Frontal cortex (tissue), 4 donors: ENCODE data around the gene CEP20. TPM values are rescaled to one million over a fixed set of nuclear protein-coding genes. Genes with fewer than 3 reads are reported as not detected.
"Not testable (repeated sequence)": the region's sequence is repeated elsewhere in the genome, so short reads cannot be mapped to it uniquely, and the experiment has no call there.

Experiments
- DNase-seq, 2 donors: peaks; one replicate each; pipeline ENCODE4 v3.0.0; 2012; ENCODE audit warnings: low spot score in 2 of 2
- FAIRE-seq: peaks from 2 replicates; lab custom pipeline; 2012; peaks lifted over from hg19 to GRCh38; lab: Jason Lieb, UNC
- total RNA-seq: library from RNA; depleted of rRNA; stranded (reverse); fragments of >200 nt; gene quantifications from one replicate; pipeline ENCODE4 v1.2.3, GENCODE V29; 2014
- donor health status: control.
- donor health status: control.
- donor health status: control.

The CEP20 gene
- total RNA-seq, 1 donor from 2014 or later: 44.8 TPM

- no peak for FAIRE-seq
- DNase-seq: no peak
These were observed 22.7 kb downstream of the CEP20 start for GRCh38 chr16:15865742-15866141.

DNA sequence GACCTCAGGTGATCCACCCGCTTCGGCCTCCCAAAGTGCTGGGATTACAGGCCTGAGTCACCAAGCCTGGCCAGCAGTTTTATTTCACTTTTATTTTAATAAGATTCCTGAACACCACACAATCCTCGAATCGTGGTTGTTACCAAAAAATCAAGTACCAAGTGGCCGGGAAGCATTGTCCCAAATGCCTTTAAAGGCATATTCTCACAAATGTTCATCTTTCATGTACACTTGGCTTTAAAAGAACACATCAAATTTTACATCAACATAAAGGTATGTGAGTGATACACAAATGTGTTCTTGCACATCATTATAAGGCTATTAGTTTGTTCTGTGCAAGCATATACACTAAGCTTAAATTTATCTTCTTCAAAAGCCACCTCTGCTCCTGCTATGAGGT is 23.5 kb downstream of the CEP20 start:
- FAIRE-seq (no peak), DNase-seq (no peak)

DNA sequence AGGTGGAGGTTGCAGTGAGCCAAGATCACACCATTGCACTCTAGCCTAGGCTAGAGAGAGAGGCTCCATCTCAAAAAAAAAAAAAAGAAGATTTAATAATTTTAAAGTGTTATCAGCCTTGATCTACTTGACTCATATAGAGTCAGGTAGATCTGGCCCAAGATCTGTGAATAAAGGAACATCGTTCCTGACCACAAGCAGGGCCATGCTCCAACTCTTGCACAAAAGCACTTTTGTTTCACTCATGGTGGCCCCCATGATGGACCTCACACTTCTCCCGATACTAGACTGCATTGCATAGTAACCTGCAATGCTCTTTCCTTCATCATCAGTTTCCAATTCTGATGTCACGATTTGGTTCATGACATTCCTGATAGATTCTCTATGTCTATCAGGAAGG is 26.4 kb downstream of the CEP20 start:
- DNase-seq (no peak), FAIRE-seq (no peak)

GRCh38 chr16:15858921-15859668 is 29.3 kb downstream of the CEP20 start:
- no peak for DNase-seq

GRCh38 chr16:15857724-15858560 is 30.5 kb downstream of the CEP20 start:
- DNase-seq (peak; percentile 54 to 70), FAIRE-seq (no peak)

More at GRCh38 chr16:15858921-15859668, 29.3 kb downstream of the CEP20 start:
- no peak for FAIRE-seq

- FAIRE-seq: no peak
- DNase-seq: no peak
These were observed 31.3 kb downstream of the CEP20 start, which contains the start of gene MYH11 for GRCh38 chr16:15856901-15857698. Gene MYH11 (minus strand): TSS chr16:15857028. CDS start chr16:15838252, 18,776 bp downstream.

DNA sequence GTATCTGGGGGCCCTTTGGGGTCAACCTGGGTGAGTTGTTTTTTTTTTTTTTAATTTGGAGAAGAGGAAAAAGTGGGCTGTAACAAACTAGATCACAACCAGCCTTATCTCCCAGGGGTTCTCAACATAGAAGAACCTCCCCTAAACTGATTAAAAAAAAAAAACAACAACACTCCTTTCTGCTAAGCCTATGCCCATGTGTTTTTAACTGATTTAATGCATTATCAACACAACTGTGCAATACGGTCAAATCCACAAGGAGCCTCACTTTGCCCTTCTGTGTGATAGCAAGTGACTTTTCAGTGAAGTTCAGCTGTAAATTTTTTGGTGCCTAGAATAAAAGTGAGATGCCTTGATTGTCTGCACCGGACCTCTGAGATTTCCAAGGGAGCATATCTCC is 32.2 kb downstream of the CEP20 start:
- no peak for DNase-seq
- FAIRE-seq: no peak

- DNase-seq (no peak), FAIRE-seq (no peak)
These were observed 32.7 kb downstream of the CEP20 start for GRCh38 chr16:15855704-15856003.

DNA sequence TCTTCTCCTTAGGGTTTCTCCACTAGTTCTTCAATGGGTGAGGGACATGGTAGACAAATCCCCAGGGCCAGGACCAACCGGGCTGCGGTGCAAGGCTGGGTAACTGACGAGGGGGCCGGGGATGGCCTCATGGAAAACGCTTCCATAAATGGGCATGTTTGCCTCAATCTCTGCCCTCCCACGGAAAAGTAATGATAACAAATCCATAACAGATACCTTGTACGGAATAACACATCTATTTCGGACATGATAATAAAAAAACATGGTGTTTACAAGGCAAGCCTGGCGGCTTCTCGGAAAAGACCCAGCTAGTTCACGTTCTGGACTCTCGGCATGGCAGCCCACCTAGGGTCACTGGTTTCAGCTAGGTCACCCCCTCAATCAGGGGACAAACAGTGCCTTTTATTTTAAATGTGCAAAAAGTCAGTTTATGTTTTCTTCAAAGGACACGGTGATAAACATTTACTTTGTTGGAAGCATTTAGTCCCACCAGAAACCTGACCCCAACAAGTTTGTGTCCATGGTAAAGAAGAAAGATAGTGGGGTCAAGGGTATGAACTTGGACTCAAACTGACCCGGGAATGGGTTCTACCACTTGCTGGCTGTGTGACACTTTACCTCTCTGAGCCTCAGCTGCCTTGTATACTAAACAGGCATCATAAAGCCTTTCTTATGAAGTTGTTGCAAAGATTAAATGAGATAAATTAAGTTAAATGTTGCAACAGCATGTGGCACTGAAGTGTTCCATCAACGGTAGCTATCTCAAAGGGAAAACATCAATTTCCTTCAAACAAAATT is 33.3 kb downstream of the CEP20 start:
- no peak for DNase-seq
- FAIRE-seq: no peak

DNA sequence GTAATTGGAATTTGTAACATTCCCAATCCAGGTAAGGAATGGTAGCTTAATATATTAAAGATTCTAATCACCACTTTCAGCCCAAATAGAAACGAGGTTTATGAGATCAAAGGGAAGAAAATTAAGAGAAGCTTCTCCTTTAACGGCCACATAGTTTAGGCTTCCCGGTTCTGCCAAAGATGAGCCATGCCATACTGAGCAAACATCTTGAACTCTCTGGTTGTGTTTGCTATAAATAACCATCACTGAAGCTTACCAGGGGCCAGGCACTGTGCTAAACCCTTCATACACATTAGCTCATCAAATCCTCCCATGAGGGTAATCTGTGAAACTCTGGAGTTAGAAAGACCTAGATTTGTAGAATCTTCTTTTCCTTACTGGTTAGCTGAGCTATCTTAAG is 34.3 kb downstream of the CEP20 start:
- DNase-seq: no peak
- no peak for FAIRE-seq

GRCh38 chr16:15853021-15853420 is 35.4 kb downstream of the CEP20 start:
- FAIRE-seq (no peak), DNase-seq (no peak)

GRCh38 chr16:15850555-15850954 is 37.8 kb downstream of the CEP20 start:
- DNase-seq, FAIRE-seq: not testable (repeated sequence)

- DNase-seq: no peak
- FAIRE-seq: no peak
These were observed 39.0 kb downstream of the CEP20 start for GRCh38 chr16:15849209-15849981.

DNA sequence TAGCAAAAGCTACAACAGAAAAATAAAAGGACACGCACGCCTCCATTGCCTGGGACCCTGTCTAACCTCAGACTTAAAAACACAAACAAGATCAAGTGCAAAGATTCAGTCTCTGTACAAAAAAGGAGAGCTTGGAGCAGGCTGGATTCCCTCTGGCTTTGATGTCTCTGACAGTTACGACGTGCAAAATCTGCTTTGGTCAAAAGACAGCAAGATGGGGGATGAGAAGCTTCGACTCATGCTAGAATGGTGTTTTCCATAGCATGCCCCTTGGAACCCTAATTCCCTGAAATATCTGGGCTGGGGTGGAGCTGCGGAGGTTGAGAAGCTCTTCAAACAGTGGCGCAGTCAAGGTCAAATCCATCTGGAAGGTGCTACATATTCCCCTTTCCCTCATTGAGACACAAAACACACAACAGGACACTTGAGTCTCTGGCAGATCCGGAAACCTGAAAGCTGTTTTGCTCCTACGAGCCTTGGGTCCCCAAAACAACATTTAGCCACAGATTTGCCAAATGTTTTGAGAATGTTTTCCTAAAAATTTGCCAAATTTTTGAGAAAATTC is 40.7 kb downstream of the CEP20 start:
- DNase-seq (no peak), FAIRE-seq (no peak)

DNA sequence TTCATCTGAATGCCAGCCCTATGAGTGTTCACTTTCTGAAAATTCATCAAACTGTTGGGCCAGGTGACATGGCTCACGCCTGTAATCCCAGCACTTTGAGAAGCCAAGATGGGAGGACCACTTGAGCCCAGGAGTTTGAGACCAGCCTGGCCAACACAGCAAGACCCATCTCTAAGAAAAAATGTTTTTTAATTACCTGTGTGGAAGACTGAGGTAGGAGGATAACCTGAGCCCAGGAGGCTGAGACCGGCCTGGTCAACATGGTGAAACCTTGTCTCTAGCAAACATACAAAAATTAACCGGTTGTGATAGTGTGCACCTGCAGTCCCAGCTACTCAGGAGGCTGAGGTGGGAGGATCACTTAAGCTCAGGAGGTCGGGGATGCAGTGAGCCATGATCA is 41.9 kb downstream of the CEP20 start:
- DNase-seq (no peak), FAIRE-seq (no peak)

GRCh38 chr16:15843635-15844279 is 44.6 kb downstream of the CEP20 start:
- no peak for DNase-seq
- no peak for FAIRE-seq

DNA sequence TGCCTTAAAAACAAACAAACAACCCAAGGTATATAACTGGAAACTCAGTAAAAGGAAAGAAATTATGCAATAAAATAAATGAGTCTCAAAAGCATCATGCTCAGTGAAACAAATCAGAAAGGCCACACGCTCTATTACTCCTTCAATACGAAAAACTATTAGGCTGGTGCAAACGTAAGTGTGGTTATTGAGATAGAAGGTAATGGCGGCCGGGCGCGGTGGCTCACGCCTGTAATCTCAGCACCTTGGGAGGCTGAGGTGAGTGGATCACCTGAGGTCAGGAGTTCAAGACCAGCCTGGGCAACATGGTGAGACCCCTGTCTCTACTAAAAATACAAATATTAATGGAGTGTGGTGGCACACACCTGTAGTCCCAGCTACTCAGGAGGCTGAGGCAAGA is 49.2 kb downstream of the CEP20 start:
- FAIRE-seq, DNase-seq: not testable (repeated sequence)

- no peak for DNase-seq
- FAIRE-seq: no peak
These were observed 50.6 kb downstream of the CEP20 start for GRCh38 chr16:15837761-15838160.
